ENCODE measurements around the gene ZNF3.

Gene ZNF3

GRCh38 chr7:100064162-100064561 lies 17.4 kb downstream of the ZNF3 start:
- no peak overlapping the region for H3K4me3 ChIP-seq (ENCODE audit: low read depth, low read length)
- DNase-seq (ENCODE audit: low read depth), result no peak

GRCh38 chr7:100063376-100063775 lies 18.1 kb downstream of the ZNF3 start:
- no peak for DNase-seq (ENCODE audit: low read depth)
- no peak overlapping the region for H3K4me3 ChIP-seq (ENCODE audit: low read depth, low read length)

- DNase-seq (ENCODE audit: low read depth), result no peak
- H3K4me3 ChIP-seq (ENCODE audit: low read depth, low read length), result no peak overlapping the region
These were observed 19.9 kb downstream of the ZNF3 start for GRCh38 chr7:100061518-100062193.

GRCh38 chr7:100059251-100059739 lies 22.2 kb downstream of the ZNF3 start:
- no peak overlapping the region for H3K4me3 ChIP-seq (ENCODE audit: low read depth, low read length)
- DNase-seq (ENCODE audit: low read depth), result no peak

- no peak overlapping the region for H3K4me3 ChIP-seq (ENCODE audit: low read depth, low read length)
- no peak for DNase-seq (ENCODE audit: low read depth)
These were observed 24.5 kb downstream of the ZNF3 start for GRCh38 chr7:100057006-100057405.

GRCh38 chr7:100053215-100053614 lies 28.3 kb downstream of the ZNF3 start:
- DNase-seq (ENCODE audit: low read depth), result peak; percentile 33
- H3K4me3 ChIP-seq (ENCODE audit: low read depth, low read length), result no peak overlapping the region

GRCh38 chr7:100051611-100052010 lies 29.9 kb downstream of the ZNF3 start:
- no peak for DNase-seq (ENCODE audit: low read depth)
- H3K4me3 ChIP-seq (ENCODE audit: low read depth, low read length), result no peak overlapping the region

- peak within 1 kb of the TSS; percentile 81 for H3K4me3 ChIP-seq (ENCODE audit: low read depth, low read length)
These were observed 31.9 kb downstream of the ZNF3 start, which contains the start of gene ZSCAN21 for GRCh38 chr7:100049441-100050291. Gene ZSCAN21, plus strand, starts transcription at chr7:100049774. Its CDS starts 7,233 bp downstream, at chr7:100057007.

GRCh38 chr7:100048680-100049079 lies 32.8 kb downstream of the ZNF3 start:
- no peak for DNase-seq (ENCODE audit: low read depth)
- no peak overlapping the region for H3K4me3 ChIP-seq (ENCODE audit: low read depth, low read length)

More at GRCh38 chr7:100049441-100050291, 31.9 kb downstream of the ZNF3 start, which contains the start of gene ZSCAN21:
- peak; percentile 55 for DNase-seq (ENCODE audit: low read depth)

GRCh38 chr7:100044718-100045117 lies 36.8 kb downstream of the ZNF3 start:
- no peak overlapping the region for H3K4me3 ChIP-seq (ENCODE audit: low read depth, low read length)
- DNase-seq (ENCODE audit: low read depth), result no peak

GRCh38 chr7:100040575-100040974 lies 40.9 kb downstream of the ZNF3 start:
- no peak overlapping the region for H3K4me3 ChIP-seq (ENCODE audit: low read depth, low read length)
- no peak for DNase-seq (ENCODE audit: low read depth)

GRCh38 chr7:100038326-100038725 lies 43.2 kb downstream of the ZNF3 start:
- no peak for DNase-seq (ENCODE audit: low read depth)
- no peak overlapping the region for H3K4me3 ChIP-seq (ENCODE audit: low read depth, low read length)

- no peak overlapping the region for H3K4me3 ChIP-seq (ENCODE audit: low read depth, low read length)
- DNase-seq (ENCODE audit: low read depth), result no peak
These were observed 45.6 kb downstream of the ZNF3 start for GRCh38 chr7:100035876-100036275.

GRCh38 chr7:100034871-100035510 lies 46.5 kb downstream of the ZNF3 start:
- H3K4me3 ChIP-seq (ENCODE audit: low read depth, low read length), result no peak overlapping the region
- peak; percentile 54 for DNase-seq (ENCODE audit: low read depth)

GRCh38 chr7:100033526-100033925 lies 48.0 kb downstream of the ZNF3 start:
- H3K4me3 ChIP-seq (ENCODE audit: low read depth, low read length), result no peak overlapping the region
- no peak for DNase-seq (ENCODE audit: low read depth)

GRCh38 chr7:100029596-100029995 lies 51.9 kb downstream of the ZNF3 start:
- no peak for DNase-seq (ENCODE audit: low read depth)
- no peak overlapping the region for H3K4me3 ChIP-seq (ENCODE audit: low read depth, low read length)

- no peak for DNase-seq (ENCODE audit: low read depth)
- H3K4me3 ChIP-seq (ENCODE audit: low read depth, low read length), result no peak overlapping the region
These were observed 54.3 kb downstream of the ZNF3 start for GRCh38 chr7:100027197-100027596.

- DNase-seq (ENCODE audit: low read depth), result no peak
- H3K4me3 ChIP-seq (ENCODE audit: low read depth, low read length), result no peak overlapping the region
These were observed 57.4 kb downstream of the ZNF3 start for GRCh38 chr7:100024020-100024619.

GRCh38 chr7:100023526-100023925 lies 58.0 kb downstream of the ZNF3 start:
- no peak for DNase-seq (ENCODE audit: low read depth)

GRCh38 chr7:100022621-100023020 lies 58.9 kb downstream of the ZNF3 start:
- no peak overlapping the region for H3K4me3 ChIP-seq (ENCODE audit: low read depth, low read length)
- DNase-seq (ENCODE audit: low read depth), result no peak

More at GRCh38 chr7:100023526-100023925, 58.0 kb downstream of the ZNF3 start:
- no peak overlapping the region for H3K4me3 ChIP-seq (ENCODE audit: low read depth, low read length)

Measured in skeletal muscle cell (primary cell).